Heart left ventricle (tissue), 16 donors: ENCODE measurements around the gene KIF26B. TPM values are rescaled to one million over a fixed set of nuclear protein-coding genes. Genes with fewer than 3 reads are reported as not detected.

Source experiments
- ATAC-seq, 4 donors: fragments of 200-7000 bp; cut with Tn5 transposase; one replicate each; pipeline ENCODE4 v1.9.1; 2020 to 2022; ENCODE audit warnings: moderate library complexity in 4 of 4, mild to moderate bottlenecking in 3 of 4, moderate number of reproducible peaks in 1 of 4
- DNase-seq, 5 donors: peaks; one replicate each; pipeline ENCODE4 v3.0.0-alpha.2; 2020
- H3K27ac ChIP-seq, 12 donors: fragments of 200-600 bp; sonication (generic) in 4 of 12; one replicate each; pipeline versions ENCODE4 v1.5.0 to v1.8.0; 2016 to 2022; ENCODE audit warnings: mild to moderate bottlenecking in 2 of 12
- H3K27me3 ChIP-seq, 9 donors: fragments of 200-600 bp; sonication (generic) in 2 of 9; one replicate each; pipeline versions ENCODE4 v1.5.1 to v1.8.0; 2016 to 2022; ENCODE audit warnings: mild to moderate bottlenecking in 3 of 9
- H3K36me3 ChIP-seq, 9 donors: fragments of 200-600 bp; sonication (generic) in 2 of 9; one replicate each; pipeline versions ENCODE4 v1.5.0 to v1.8.0; 2018 to 2022; ENCODE audit warnings: mild to moderate bottlenecking in 2 of 9
- H3K4me1 ChIP-seq, 12 donors: fragments of 200-600 bp; sonication (generic) in 4 of 12; one replicate each; pipeline versions ENCODE4 v1.5.0 to v1.8.0; 2016 to 2022; ENCODE audit warnings: mild to moderate bottlenecking in 3 of 12
- H3K4me3 ChIP-seq, 12 donors: fragments of 200-600 bp; sonication (generic) in 4 of 12; one replicate each; pipeline versions ENCODE4 v1.5.0 to v1.8.0; 2017 to 2022; ENCODE audit warnings: mild to moderate bottlenecking in 9 of 12, moderate library complexity in 4 of 12
- H3K9me3 ChIP-seq, 12 donors: fragments of 200-600 bp; sonication (generic) in 4 of 12; one replicate each; pipeline versions ENCODE4 v1.5.0 to v1.8.0; 2016 to 2022; ENCODE audit warnings: mild to moderate bottlenecking in 1 of 12
- CTCF ChIP-seq, 12 donors: fragments of 200-600 bp; sonication (generic) in 4 of 12; IDR thresholded peaks; one replicate each; pipeline versions ENCODE4 v1.5.0 to v1.8.0; 2018 to 2022; ENCODE audit warnings: antibody characterized with exemption in 12 of 12, mild to moderate bottlenecking in 5 of 12
- POLR2A ChIP-seq, 2 donors: fragments of 450-650 bp; IDR thresholded peaks; one replicate each; pipeline ENCODE4 v1.6.1; 2017; ENCODE audit warnings: antibody characterized with exemption in 2 of 2, mild to moderate bottlenecking in 2 of 2, moderate library complexity in 2 of 2
- WGBS, 4 donors: extraction: QIAGEN DNeasy Blood & Tissue Kit in 2 of 4; methylation state at CpG; one replicate each; pipeline versions ENCODE4 v1.1.5 to v1.1.7; 2013 to 2018; 5-methylcytosine and 5-hydroxymethylcytosine counted together
- intact Hi-C, 10 donors: fragments of 100-400 bp; cut with DNase I; formaldehyde crosslinking; loops; one replicate each; pipeline versions ENCODE4 v1.11.1 to v1.14.2; 2022
- polyA plus RNA-seq, 2 donors: library from polyadenylated mRNA; stranded (reverse); fragments of 200-250 nt; gene quantifications; one replicate each; pipeline ENCODE4 v1.2.3, GENCODE V29; 2013
- total RNA-seq, 9 donors: library from RNA; depleted of rRNA in 2 of 9; stranded (reverse); fragments of >200 nt in 2 of 9; fragmentation: NEBNext Ultra II Directional in 3 of 9; extraction: Animal tissue kit (Norgen Biotek cat#: 25700) in 3 of 9; gene quantifications; one replicate each; pipeline versions ENCODE4 v1.1.0 to v1.2.4, GENCODE V29; 2016 to 2023
- donor health status: ischemic (EF 13 %, LVEDD 7.1; RV severe dilation, severe dysfunction).
- donor health status: healthy with polysubstance abuse.
- donor health status: DM: no; HTN: yes; CAD: no.
- donor health status: DM: no; HTN: no; CAD: no.
- donor health status: ischemic (EF 25% LVEDD 6.9; RV normal size, moderate dysfunction).
- donor health status: ischemic (EF 25% LVEDD 5.7; RV mildly dilated, moderate dysfunction).
- donor health status: healthy.
- donor health status: DM: yes; HTN: yes; CAD: no.
- donor health status: ischemic (EF 35%, LVEDD 5.7; RV mildly dilated, moderate dysfunction).
- donor health status: nonischemic (EF 11% LVEDD 7.7; RV severe dilation, severe dysfunction).
- donor health status: DM: yes; HTN: yes; CAD: no.
- donor health status: PGD.
- donor health status: ischemic (EF 29% LVEDD 5.4; RV normal size, mild dysfunction).
- donor health status: nonischemic (EF 23%, LVEDD 6.1; RV moderate dilation, normal function).

KIF26B gene
- total and polyA plus RNA-seq, 11 donors: 1.2 to 7.0 (median 2.3) TPM

GRCh38 chr1:245516284-245516759, 361.5 kb downstream of the KIF26B start:
- H3K27ac ChIP-seq: no peak overlapping the region
- peak in 3 of 12 donors; percentile 8 to 22 (median 9) for TF ChIP-seq CTCF (IDR thresholded peaks at IDR 0.05)
- TF ChIP-seq POLR2A (IDR thresholded peaks at IDR 0.05): no peak
- no peaks in the 10 kb centered on the region for H3K36me3 ChIP-seq
- H3K27me3 ChIP-seq: peaks cover 0 to 3% (median 0%) of the 10 kb centered on the region in 9 donors
- peaks cover 0 to 9% (median 0%) of the 10 kb centered on the region in 12 donors for H3K4me1 ChIP-seq
- no peak for ATAC-seq
- no peak for DNase-seq
- no peaks in the 10 kb centered on the region for H3K9me3 ChIP-seq
- no peak overlapping the region for H3K4me3 ChIP-seq
- WGBS, 4 donors: 83 to 94% (median 89%) methylated on average over 12 of the region's 12 CpGs
- intact Hi-C loops: no loop called here

DNA sequence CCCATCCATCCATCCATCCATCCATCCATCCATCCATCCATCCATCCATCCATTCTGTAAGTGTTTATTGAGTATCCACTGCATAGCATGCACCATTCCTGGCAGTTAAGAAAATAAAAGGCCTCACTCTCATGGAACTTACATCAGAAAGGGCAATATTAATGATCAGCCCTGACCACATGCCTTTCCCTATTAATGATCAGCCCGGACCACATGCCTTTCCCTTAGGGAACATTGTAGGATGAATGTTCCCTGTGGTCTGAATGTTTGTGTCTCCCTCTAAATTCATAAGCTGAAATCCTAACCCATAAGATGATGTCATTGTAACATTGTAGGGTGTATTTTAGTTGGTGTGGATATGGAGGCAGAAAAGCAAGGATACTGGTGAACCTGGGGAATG, 365.8 kb downstream of the KIF26B start:
- H3K4me1 ChIP-seq: no peaks in the 10 kb centered on the region
- WGBS, 4 donors: 92 to 98% (median 95%) methylated on average over 1 of the region's 1 CpG
- ATAC-seq: no peak

DNA sequence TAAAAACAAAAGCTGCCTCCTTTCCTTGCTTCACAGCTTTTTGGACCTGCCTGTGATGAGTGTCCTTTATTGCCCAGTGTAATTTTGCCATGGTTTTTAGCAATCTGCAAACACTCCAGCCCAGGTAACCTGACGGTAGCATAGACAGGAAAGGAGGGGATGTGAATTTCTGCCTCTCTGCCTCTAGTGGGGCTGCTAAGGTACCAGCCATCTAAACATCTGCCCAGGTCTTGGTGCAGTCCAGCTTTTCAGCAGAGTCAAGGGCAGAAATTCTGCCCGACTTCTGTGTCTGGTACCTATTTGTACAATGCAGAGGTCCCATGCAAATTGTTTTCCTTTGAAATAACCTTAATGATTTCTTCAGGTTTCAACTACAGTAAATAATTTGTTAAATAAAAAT, 371.4 kb downstream of the KIF26B start:
- DNase-seq (no peak), ATAC-seq (no peak)
- 92 to 100% (median 95%) methylated on average over 2 of the region's 2 CpGs for WGBS, 4 donors
- no peaks in the 10 kb centered on the region for H3K36me3 ChIP-seq
- no peak overlapping the region for H3K27ac ChIP-seq
- H3K4me1 ChIP-seq: no peaks in the 10 kb centered on the region
- H3K9me3 ChIP-seq: no peaks in the 10 kb centered on the region
- intact Hi-C loops: no loop called here
- no peaks in the 10 kb centered on the region for H3K27me3 ChIP-seq
- no peak overlapping the region for H3K4me3 ChIP-seq
- TF ChIP-seq CTCF (IDR thresholded peaks at IDR 0.05) (no peak), POLR2A (IDR thresholded peaks at IDR 0.05) (no peak)

More for the DNA sequence above, 365.8 kb downstream of the KIF26B start:
- H3K36me3 ChIP-seq: no peaks in the 10 kb centered on the region
- no peaks in the 10 kb centered on the region for H3K9me3 ChIP-seq
- H3K4me3 ChIP-seq: no peak overlapping the region
- H3K27me3 ChIP-seq: no peaks in the 10 kb centered on the region
- no peak for DNase-seq
- TF ChIP-seq POLR2A (IDR thresholded peaks at IDR 0.05) (no peak), CTCF (IDR thresholded peaks at IDR 0.05) (no peak)
- H3K27ac ChIP-seq: no peak overlapping the region
- intact Hi-C loops: no loop called here

GRCh38 chr1:245528258-245528635, 373.5 kb downstream of the KIF26B start:
- ATAC-seq (no peak), DNase-seq (no peak)
- intact Hi-C loops: no loop called here
- TF ChIP-seq POLR2A (IDR thresholded peaks at IDR 0.05) (no peak), CTCF (IDR thresholded peaks at IDR 0.05) (no peak)
- H3K36me3 ChIP-seq: no peaks in the 10 kb centered on the region
- no peaks in the 10 kb centered on the region for H3K4me1 ChIP-seq
- no peaks in the 10 kb centered on the region for H3K9me3 ChIP-seq
- H3K27ac ChIP-seq: no peak overlapping the region
- WGBS, 4 donors: 93 to 96% (median 94%) methylated on average over 7 of the region's 7 CpGs
- no peaks in the 10 kb centered on the region for H3K27me3 ChIP-seq
- no peak overlapping the region for H3K4me3 ChIP-seq
